Right lobe of liver (tissue), 6 donors: ENCODE data around the gene SH3GLB2. TPM values are rescaled to one million over a fixed set of nuclear protein-coding genes. Genes with fewer than 3 reads are reported as not detected.

ENCODE experiments used
- ATAC-seq, 4 donors: fragments of 200-7000 bp; cut with Tn5 transposase; one replicate each; pipeline ENCODE4 v1.9.1; 2020; ENCODE audit warnings: mild to moderate bottlenecking in 4 of 4, moderate library complexity in 4 of 4
- DNase-seq, 3 donors: peaks; one replicate each; pipeline ENCODE4 v3.0.0-alpha.2; 2020
- H3K27ac ChIP-seq, 3 donors: fragments of 200-600 bp; one replicate each; pipeline ENCODE4 v1.8.0; 2022
- H3K27me3 ChIP-seq, 2 donors: fragments of 200-600 bp; one replicate each; pipeline ENCODE4 v1.8.0; 2022
- H3K36me3 ChIP-seq, 4 donors: fragments of 200-600 bp; sonication (generic) in 1 of 4; one replicate each; pipeline versions ENCODE4 v1.5.1 to v1.8.0; 2017 to 2022; ENCODE audit warnings: control low read depth in 1 of 4
- H3K4me1 ChIP-seq, 4 donors: fragments of 200-600 bp; sonication (generic) in 1 of 4; one replicate each; pipeline versions ENCODE4 v1.5.1 to v1.8.0; 2017 to 2022; ENCODE audit warnings: control low read depth in 1 of 4
- H3K4me3 ChIP-seq, 3 donors: fragments of 200-600 bp; one replicate each; pipeline ENCODE4 v1.8.0; 2022
- H3K9me3 ChIP-seq, 4 donors: fragments of 200-600 bp; sonication (generic) in 1 of 4; one replicate each; pipeline versions ENCODE4 v1.5.1 to v1.8.0; 2017 to 2022; ENCODE audit warnings: control low read depth in 1 of 4
- CTCF ChIP-seq, 4 donors: fragments of 200-600 bp in 3 of 4; fragments of 450-650 bp in 1 of 4; IDR thresholded peaks; one replicate each; pipeline versions ENCODE4 v1.5.1 to v1.8.0; 2016 to 2022; ENCODE audit warnings: antibody characterized with exemption in 4 of 4, mild to moderate bottlenecking in 2 of 4
- POLR2A ChIP-seq: fragments of 450-650 bp; IDR thresholded peaks from one replicate; pipeline ENCODE4 v1.6.1; 2017; ENCODE audit warnings: antibody characterized with exemption, mild to moderate bottlenecking
- WGBS: methylation state at CpG from one replicate; pipeline ENCODE4 v1.1.6; 2018; ENCODE audit warnings: low coverage, low lambda C conversion rate; ENCODE audit not compliant: insufficient coverage; ENCODE audit errors: missing lambda C conversion rate; 5-methylcytosine and 5-hydroxymethylcytosine counted together
- intact Hi-C, 2 donors: fragments of 100-400 bp; cut with DNase I; formaldehyde crosslinking; loops; one replicate each; pipeline versions ENCODE4 v1.11.2 to v1.14.1; 2022
- total RNA-seq, 6 experiments: library from RNA; depleted of rRNA in 2 of 6; stranded (reverse); fragments of >200 nt in 2 of 6; fragmentation: NEBNext Ultra II Directional in 3 of 6; extraction: Animal tissue kit (Norgen Biotek cat#: 25700) in 3 of 6; gene quantifications; one replicate each; pipeline versions ENCODE4 v1.1.0 to v1.2.4, GENCODE V29; 2016 to 2023
- donor health status: DM: no; HTN: yes; CAD: no.
- donor health status: DM: no; HTN: no; CAD: no.
- donor health status: DM: no; HTN: no; CAD: no.
- donor health status: DM: no; HTN: yes; CAD: no.
- donor health status: DM: no; HTN: yes; CAD: no.

Gene SH3GLB2
- total RNA-seq, 6 experiments from 2014 or later = 23.7 to 28.3 (median 24.7) TPM

GRCh38 chr9:129070696-129071525 lies 42.8 kb upstream of the SH3GLB2 start:
- intact Hi-C loops = no loop called here
- Histone ChIP-seq H3K27me3 (no peaks in the 10 kb centered on the region), H3K27ac (peak overlapping the region in 2 of 3 donors; percentile 94 to 98), H3K36me3 (no peaks in the 10 kb centered on the region), H3K9me3 (no peaks in the 10 kb centered on the region), H3K4me1 (peaks cover 0 to 49% (median 15%) of the 10 kb centered on the region in 4 donors), H3K4me3 (no peak overlapping the region)
- WGBS = 82% methylated on average over 7 of the region's 21 CpGs
- no peak for ATAC-seq
- DNase-seq = peak in 1 of 3 donors; percentile 44
- no peak for TF ChIP-seq POLR2A
- TF ChIP-seq CTCF (IDR thresholded peaks at IDR 0.05) = no peak

- Histone ChIP-seq H3K4me3 (no peak overlapping the region), H3K36me3 (peaks cover 0 to 2% (median 0%) of the 10 kb centered on the region in 4 donors), H3K4me1 (peaks cover 0 to 48% (median 18%) of the 10 kb centered on the region in 4 donors), H3K27ac (peak overlapping the region; percentile 62 to 98 (median 94)), H3K27me3 (no peaks in the 10 kb centered on the region), H3K9me3 (no peaks in the 10 kb centered on the region)
- DNase-seq (peak; percentile 69 to 94 (median 94)), ATAC-seq (peak; percentile 80 to 92 (median 88))
- intact Hi-C loops = no loop called here
- TF ChIP-seq CTCF (IDR thresholded peaks at IDR 0.05) (no peak), POLR2A (no peak)
- WGBS = 56% methylated on average over 16 of the region's 26 CpGs
These were observed 41.9 kb upstream of the SH3GLB2 start for GRCh38 chr9:129069862-129070641.

- H3K36me3 ChIP-seq = peaks cover 0 to 3% (median 0%) of the 10 kb centered on the region in 4 donors
- peaks cover 0 to 52% (median 21%) of the 10 kb centered on the region in 4 donors for H3K4me1 ChIP-seq
- intact Hi-C loops = no loop called here
- peak overlapping the region; percentile 62 to 98 (median 94) for H3K27ac ChIP-seq
- 20% methylated on average over 4 of the region's 31 CpGs for WGBS
- no peak overlapping the region for H3K4me3 ChIP-seq
- TF ChIP-seq CTCF (IDR thresholded peaks at IDR 0.05) = peak in 1 of 4 donors; percentile 14
- TF ChIP-seq POLR2A = peak; percentile 52
- no peaks in the 10 kb centered on the region for H3K27me3 ChIP-seq
- peak; percentile 78 to 84 (median 80) for ATAC-seq
- H3K9me3 ChIP-seq = no peaks in the 10 kb centered on the region
- peak; percentile 87 to 94 (median 93) for DNase-seq
These were observed 41.1 kb upstream of the SH3GLB2 start for GRCh38 chr9:129068990-129069861.

GRCh38 chr9:129068110-129068509 lies 40.0 kb upstream of the SH3GLB2 start:
- Histone ChIP-seq H3K27ac (peak overlapping the region in 1 of 3 donors; percentile 98), H3K36me3 (peaks cover 0 to 9% (median 0%) of the 10 kb centered on the region in 4 donors), H3K27me3 (no peaks in the 10 kb centered on the region), H3K4me3 (no peak overlapping the region), H3K4me1 (peaks cover 0 to 59% (median 26%) of the 10 kb centered on the region in 4 donors), H3K9me3 (no peaks in the 10 kb centered on the region)
- intact Hi-C loops = no loop called here
- ATAC-seq (no peak), DNase-seq (peak in 1 of 3 donors; percentile 42)
- no CpG with 5 or more reads among the region's 19 CpGs for WGBS
- no peak for TF ChIP-seq POLR2A
- TF ChIP-seq CTCF (IDR thresholded peaks at IDR 0.05) = no peak
